HepG2 (cell line): ENCODE data around the gene SP140L. TPM values are rescaled to one million over a fixed set of nuclear protein-coding genes. Genes with fewer than 3 reads are reported as not detected.

Source experiments
- ARID2 ChIP-seq: sonication (generic); formaldehyde crosslinking; IDR thresholded peaks from 2 replicates; pipeline ENCODE4 v1.8.1; 2022; ENCODE audit warnings: mild to moderate bottlenecking, missing genetic modification reagents, borderline replicate concordance
- BORCS8-MEF2B ChIP-seq: sonication (generic); formaldehyde crosslinking; IDR thresholded peaks from 2 replicates; pipeline ENCODE4 v1.8.0; 2022; ENCODE audit warnings: mild to moderate bottlenecking, missing genetic modification reagents
- ELF4 ChIP-seq: sonication (generic); formaldehyde crosslinking; IDR thresholded peaks from 2 replicates; pipeline ENCODE4 v1.5.0; 2020; ENCODE audit warnings: missing genetic modification reagents, mild to moderate bottlenecking, moderate library complexity, borderline replicate concordance
- GABPB1 ChIP-seq: IDR thresholded peaks from 2 replicates; pipeline ENCODE4 v1.6.1; 2016; ENCODE audit warnings: mild to moderate bottlenecking, missing genetic modification reagents, moderate library complexity, missing compliant biosample characterization
- GPN1 ChIP-seq: sonication (generic); formaldehyde crosslinking; IDR thresholded peaks from 2 replicates; pipeline ENCODE4 v1.5.1; 2020; ENCODE audit warnings: missing genetic modification reagents, borderline replicate concordance
- IKZF4 ChIP-seq: sonication (generic); formaldehyde crosslinking; IDR thresholded peaks from 2 replicates; pipeline ENCODE4 v1.5.1; 2020; ENCODE audit warnings: borderline replicate concordance, mild to moderate bottlenecking, low read depth, missing genetic modification reagents; ENCODE audit errors: not compliant biosample characterization
- MAX ChIP-seq: IDR thresholded peaks from 2 replicates; pipeline ENCODE4 v1.6.1; 2012; ENCODE audit warnings: inconsistent platforms
- NFYB ChIP-seq: sonication (generic); formaldehyde crosslinking; IDR thresholded peaks from 2 replicates; pipeline ENCODE4 v1.4.0; 2020; ENCODE audit warnings: missing genetic modification reagents
- PHF20 ChIP-seq: sonication (generic); formaldehyde crosslinking; IDR thresholded peaks from 2 replicates; pipeline ENCODE4 v1.5.0; 2020; ENCODE audit warnings: mild to moderate bottlenecking, missing genetic modification reagents
- PLSCR1 ChIP-seq: sonication (generic); formaldehyde crosslinking; IDR thresholded peaks from 2 replicates; pipeline ENCODE4 v1.5.0; 2020; ENCODE audit warnings: missing genetic modification reagents, mild to moderate bottlenecking, borderline replicate concordance
- RNF2 ChIP-seq: fragments of 450-650 bp; conservative IDR thresholded peaks from 2 replicates; pipeline ENCODE4 v1.6.1; 2016; ENCODE audit warnings: low read depth
- THYN1 ChIP-seq: sonication (generic); formaldehyde crosslinking; IDR thresholded peaks from 2 replicates; pipeline ENCODE4 v1.8.1; 2023; ENCODE audit warnings: low read depth, mild to moderate bottlenecking, moderate library complexity, missing genetic modification reagents, borderline replicate concordance
- ZFP36L1 ChIP-seq: sonication (generic); formaldehyde crosslinking; IDR thresholded peaks from 2 replicates; pipeline ENCODE4 v1.8.0; 2022; ENCODE audit warnings: mild to moderate bottlenecking, missing genetic modification reagents, moderate library complexity
- ZNF256 ChIP-seq: sonication (generic); formaldehyde crosslinking; conservative IDR thresholded peaks from 2 replicates; pipeline ENCODE4 v1.4.0; 2020; ENCODE audit warnings: missing genetic modification reagents
- ZNF296 ChIP-seq: sonication (generic); formaldehyde crosslinking; conservative IDR thresholded peaks from 2 replicates; pipeline ENCODE4 v1.5.0; 2020; ENCODE audit warnings: mild to moderate bottlenecking, missing genetic modification reagents
- ZNF414 ChIP-seq: sonication (generic); formaldehyde crosslinking; IDR thresholded peaks from 2 replicates; pipeline ENCODE4 v1.5.0; 2020; ENCODE audit warnings: missing genetic modification reagents
- ZNF513 ChIP-seq: sonication (generic); formaldehyde crosslinking; conservative IDR thresholded peaks from 2 replicates; pipeline ENCODE4 v1.5.0; 2020; ENCODE audit warnings: missing genetic modification reagents
- ZNF558 ChIP-seq: sonication (generic); formaldehyde crosslinking; IDR thresholded peaks from 2 replicates; pipeline ENCODE4 v1.9.0; 2022; ENCODE audit warnings: mild to moderate bottlenecking, missing genetic modification reagents, borderline replicate concordance
- ZNF839 ChIP-seq: sonication (generic); formaldehyde crosslinking; IDR thresholded peaks from 2 replicates; pipeline ENCODE4 v1.4.0; 2020; ENCODE audit warnings: missing genetic modification reagents, mild to moderate bottlenecking, borderline replicate concordance
- ZSCAN30 ChIP-seq: sonication (generic); formaldehyde crosslinking; IDR thresholded peaks from 2 replicates; pipeline ENCODE4 v1.5.0; 2020; ENCODE audit warnings: mild to moderate bottlenecking, missing genetic modification reagents
- polyA plus RNA-seq, 8 experiments: library from polyadenylated mRNA; depleted of rRNA in 3 of 8; stranded (reverse) in 7 of 8; unstranded in 1 of 8; fragments of >200 nt; fragmentation: Illumina TruSeq in 4 of 8; extraction: Trizol in 4 of 8; gene quantifications; 2 replicates each; pipeline versions ENCODE4 v1.2.1 to v1.2.3, GENCODE V29; 2011 to 2016; ENCODE audit warnings: low read depth in 4 of 8, missing spikeins in 1 of 8, mixed read lengths in 1 of 8; ENCODE audit not compliant: insufficient read depth in 1 of 8
- total RNA-seq, 5 experiments: library from RNA; depleted of rRNA; stranded (reverse); fragments of >200 nt; fragmentation: Illumina TruSeq; extraction: Trizol; gene quantifications; 2 replicates each; pipeline ENCODE4 v1.2.3, GENCODE V29; 2016; ENCODE audit warnings: low read depth in 1 of 5
- TF ChIP-seq, protein P1 (sequence below): sonication (generic); formaldehyde crosslinking; IDR thresholded peaks from 2 replicates; pipeline ENCODE4 v1.5.0; 2020; ENCODE audit warnings: missing genetic modification reagents
- TF ChIP-seq, protein P2 (sequence below): sonication (generic); formaldehyde crosslinking; IDR thresholded peaks from 2 replicates; pipeline ENCODE4 v1.4.0; 2020; ENCODE audit warnings: mild to moderate bottlenecking, missing genetic modification reagents

SP140L gene
- total and polyA plus RNA-seq, 2 of the 13 experiments (the other 11 are each of a cell fraction or from before 2014, with no cell fraction given) = 10.9 to 17.5 TPM

- peak; percentile 93 for TF ChIP-seq PHF20
- TF ChIP-seq NFYB (CRISPR knock-in tag) = peak; percentile 47
- no peak for TF ChIP-seq RNF2
- TF ChIP-seq ZNF296 = 0 out of 2 replicates have a peak, but pooled peaks have one; percentile 66
- no peak for TF ChIP-seq ZNF513 (CRISPR knock-in tag)
- TF ChIP-seq, protein P1, sequence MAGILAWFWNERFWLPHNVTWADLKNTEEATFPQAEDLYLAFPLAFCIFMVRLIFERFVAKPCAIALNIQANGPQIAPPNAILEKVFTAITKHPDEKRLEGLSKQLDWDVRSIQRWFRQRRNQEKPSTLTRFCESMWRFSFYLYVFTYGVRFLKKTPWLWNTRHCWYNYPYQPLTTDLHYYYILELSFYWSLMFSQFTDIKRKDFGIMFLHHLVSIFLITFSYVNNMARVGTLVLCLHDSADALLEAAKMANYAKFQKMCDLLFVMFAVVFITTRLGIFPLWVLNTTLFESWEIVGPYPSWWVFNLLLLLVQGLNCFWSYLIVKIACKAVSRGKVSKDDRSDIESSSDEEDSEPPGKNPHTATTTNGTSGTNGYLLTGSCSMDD (CRISPR knock-in tag) = no peak
- 0 out of 2 replicates have a peak, but pooled peaks have one; percentile 32 for TF ChIP-seq ZNF414 (CRISPR knock-in tag)
- TF ChIP-seq PLSCR1 (CRISPR knock-in tag) = no peak
- TF ChIP-seq, protein P2, sequence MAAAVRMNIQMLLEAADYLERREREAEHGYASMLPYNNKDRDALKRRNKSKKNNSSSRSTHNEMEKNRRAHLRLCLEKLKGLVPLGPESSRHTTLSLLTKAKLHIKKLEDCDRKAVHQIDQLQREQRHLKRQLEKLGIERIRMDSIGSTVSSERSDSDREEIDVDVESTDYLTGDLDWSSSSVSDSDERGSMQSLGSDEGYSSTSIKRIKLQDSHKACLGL (CRISPR knock-in tag) = no peak
- TF ChIP-seq ZNF839 (CRISPR knock-in tag) = no peak
- peak; percentile 76 for TF ChIP-seq IKZF4 (CRISPR knock-in tag)
- TF ChIP-seq GPN1 (CRISPR knock-in tag) = no peak
- TF ChIP-seq GABPB1 (CRISPR knock-in tag) = peak; percentile 96
- TF ChIP-seq ZNF558 (CRISPR knock-in tag) = 0 out of 2 replicates have a peak, but pooled peaks have one; percentile 33
- TF ChIP-seq BORCS8-MEF2B (CRISPR knock-in tag) = peak; percentile 78
- peak; percentile 92 for TF ChIP-seq MAX
- TF ChIP-seq THYN1 (CRISPR knock-in tag) = no peak
- no peak for TF ChIP-seq ZSCAN30 (CRISPR knock-in tag)
- peak; percentile 34; the same call in 1 of the 2 replicates for TF ChIP-seq ELF4
- TF ChIP-seq ZNF256 (CRISPR knock-in tag) = no peak
- peak; percentile 43; the same call in 1 of the 2 replicates for TF ChIP-seq ZFP36L1
- peak; percentile 83; the same call in 1 of the 2 replicates for TF ChIP-seq ARID2 (CRISPR knock-in tag)
Measured at GRCh38 chr2:230326453-230327417, at the start of gene SP140L (continued).
